ENCODE results near the gene RLBP1. TPM values are rescaled to one million over a fixed set of nuclear protein-coding genes. Genes with fewer than 3 reads are reported as not detected.

The RLBP1 gene
- total RNA-seq, 1 donor from 2014 or later: not detected

- no peak for DNase-seq (ENCODE audit: low read depth)
- TF ChIP-seq, protein P1, sequence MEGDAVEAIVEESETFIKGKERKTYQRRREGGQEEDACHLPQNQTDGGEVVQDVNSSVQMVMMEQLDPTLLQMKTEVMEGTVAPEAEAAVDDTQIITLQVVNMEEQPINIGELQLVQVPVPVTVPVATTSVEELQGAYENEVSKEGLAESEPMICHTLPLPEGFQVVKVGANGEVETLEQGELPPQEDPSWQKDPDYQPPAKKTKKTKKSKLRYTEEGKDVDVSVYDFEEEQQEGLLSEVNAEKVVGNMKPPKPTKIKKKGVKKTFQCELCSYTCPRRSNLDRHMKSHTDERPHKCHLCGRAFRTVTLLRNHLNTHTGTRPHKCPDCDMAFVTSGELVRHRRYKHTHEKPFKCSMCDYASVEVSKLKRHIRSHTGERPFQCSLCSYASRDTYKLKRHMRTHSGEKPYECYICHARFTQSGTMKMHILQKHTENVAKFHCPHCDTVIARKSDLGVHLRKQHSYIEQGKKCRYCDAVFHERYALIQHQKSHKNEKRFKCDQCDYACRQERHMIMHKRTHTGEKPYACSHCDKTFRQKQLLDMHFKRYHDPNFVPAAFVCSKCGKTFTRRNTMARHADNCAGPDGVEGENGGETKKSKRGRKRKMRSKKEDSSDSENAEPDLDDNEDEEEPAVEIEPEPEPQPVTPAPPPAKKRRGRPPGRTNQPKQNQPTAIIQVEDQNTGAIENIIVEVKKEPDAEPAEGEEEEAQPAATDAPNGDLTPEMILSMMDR (conservative IDR thresholded peaks at IDR 0.05; ENCODE audit: low read depth, low read length): no peak
- no peak overlapping the region for H3K4me3 ChIP-seq (ENCODE audit: low read depth, low read length)
Measured at GRCh38 chr15:89163271-89164055, 57.9 kb downstream of the RLBP1 start.

- no peak overlapping the region for H3K4me3 ChIP-seq (ENCODE audit: low read depth, low read length)
- DNase-seq (ENCODE audit: low read depth): no peak
- TF ChIP-seq, protein P1 (conservative IDR thresholded peaks at IDR 0.05; ENCODE audit: low read depth, low read length): no peak
Measured at GRCh38 chr15:89161666-89162065, 59.7 kb downstream of the RLBP1 start.

Other genes starting within 250 kb of the RLBP1 start
- 32.9 and 45.9 TPM in 2 replicates for gene ABHD2, start 133.1 kb downstream of the RLBP1 start, total RNA-seq
- 49.4 and 53.2 TPM in 2 replicates for gene FANCI, start 22.4 kb upstream of the RLBP1 start, total RNA-seq
- gene POLG, start 113.2 kb upstream of the RLBP1 start, total RNA-seq: 84.6 and 85.9 TPM in 2 replicates

All from epithelial cell of proximal tubule (primary cell).